ENCODE data around the gene FOXI2. TPM values are rescaled to one million over a fixed set of nuclear protein-coding genes. Genes with fewer than 3 reads are reported as not detected.

FOXI2 gene
- total RNA-seq, 1 donor from 2014 or later: 1.1 TPM

DNA sequence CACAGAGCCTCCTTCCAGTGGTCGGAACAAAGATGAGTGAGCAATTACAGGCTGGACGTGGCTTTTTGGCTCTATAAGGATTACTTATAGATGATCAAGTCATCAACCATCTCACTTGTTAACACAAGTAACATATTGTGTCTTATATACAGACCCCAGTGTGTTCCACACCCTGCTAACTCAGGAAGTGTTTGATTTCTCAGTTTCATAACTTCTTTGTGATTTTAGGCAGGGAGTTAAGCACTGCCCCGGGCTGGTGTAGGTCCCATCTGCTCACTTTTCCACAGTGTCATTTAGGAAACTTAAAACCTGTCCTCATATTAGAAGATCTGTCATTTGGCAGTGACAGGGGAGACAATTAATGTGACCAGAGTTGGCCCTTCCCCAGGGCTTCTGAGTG, 6.2 kb downstream of the FOXI2 start:
- no peak for DNase-seq (ENCODE audit: low spot score)

DNA sequence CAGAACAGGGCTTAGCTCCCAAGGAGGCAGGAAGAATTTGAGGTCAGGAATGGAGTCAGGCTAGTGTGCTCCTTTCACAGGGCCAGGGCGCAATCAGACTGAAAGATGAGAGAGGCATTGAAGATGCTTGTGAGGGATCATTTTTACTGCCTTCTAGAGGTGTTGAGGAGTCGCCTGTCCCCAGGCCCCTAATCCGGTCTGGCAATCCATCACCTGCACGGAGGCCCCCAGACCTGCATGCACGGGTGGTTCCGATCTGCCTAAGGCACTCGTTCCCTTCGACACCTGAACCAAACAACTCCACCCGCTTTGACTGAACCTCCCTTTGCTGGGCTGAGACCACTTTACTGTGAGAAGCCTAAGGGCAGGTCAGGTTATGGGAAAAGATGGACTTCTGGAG, 8.0 kb downstream of the FOXI2 start:
- DNase-seq (ENCODE audit: low spot score): no peak

DNA sequence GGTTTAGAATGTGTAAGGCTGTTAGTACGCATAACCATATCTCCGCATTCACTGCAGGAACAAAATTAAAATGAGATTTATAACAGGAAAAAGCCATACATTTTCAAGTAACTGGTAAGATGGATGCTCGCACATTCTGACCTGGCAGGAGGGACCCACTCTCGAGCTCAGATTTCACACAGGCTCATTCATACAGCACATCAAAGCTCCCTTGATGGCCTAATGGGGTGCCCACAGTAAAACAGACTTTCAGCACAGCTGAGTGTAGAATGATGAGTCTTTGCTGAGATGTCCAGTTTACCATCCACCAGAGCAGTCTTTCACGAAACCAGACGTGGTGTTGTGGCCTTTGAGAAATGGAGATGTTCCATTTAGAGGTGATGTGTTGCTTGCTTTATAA, 8.9 kb downstream of the FOXI2 start:
- DNase-seq (ENCODE audit: low spot score): no peak

DNA sequence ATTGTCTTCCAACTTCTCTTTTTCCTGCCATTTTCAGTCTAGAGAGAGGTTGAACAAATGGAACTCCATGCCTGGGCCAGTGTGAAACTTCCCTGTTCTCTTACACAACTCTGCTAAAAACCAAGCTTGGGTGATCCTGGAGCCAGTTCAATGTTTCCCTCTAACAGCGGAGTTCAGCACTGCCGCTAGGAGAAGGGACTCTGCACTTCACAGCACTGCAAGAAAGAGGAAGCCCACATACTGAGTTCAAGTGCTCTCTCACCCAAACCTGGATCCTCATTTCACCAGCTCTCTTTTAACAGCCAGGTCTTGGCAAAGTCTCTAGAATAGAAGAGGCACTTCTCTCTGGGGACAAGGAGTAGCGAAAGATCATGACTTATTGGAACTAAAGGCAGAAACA, 18.8 kb downstream of the FOXI2 start:
- no peak for DNase-seq (ENCODE audit: low spot score)

DNA sequence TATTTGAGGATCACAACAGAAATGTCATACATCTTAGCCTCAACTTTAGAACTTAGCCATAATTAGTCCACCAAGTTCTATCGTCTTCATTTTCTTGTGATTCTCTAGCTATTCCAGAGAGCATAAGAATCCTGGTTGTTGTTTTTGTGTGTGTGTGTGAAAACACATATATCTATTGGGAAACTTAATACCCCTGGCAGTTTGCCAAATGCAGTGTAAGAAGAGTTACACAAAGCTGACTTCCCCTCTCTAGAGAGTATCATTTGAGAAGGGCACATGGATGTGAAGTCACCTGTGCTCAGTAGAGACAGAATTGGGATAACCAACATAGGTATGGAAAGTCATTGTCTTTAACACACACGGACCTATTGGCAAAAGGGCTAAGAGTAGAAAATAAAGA, 19.3 kb downstream of the FOXI2 start:
- DNase-seq (ENCODE audit: low spot score): no peak

DNA sequence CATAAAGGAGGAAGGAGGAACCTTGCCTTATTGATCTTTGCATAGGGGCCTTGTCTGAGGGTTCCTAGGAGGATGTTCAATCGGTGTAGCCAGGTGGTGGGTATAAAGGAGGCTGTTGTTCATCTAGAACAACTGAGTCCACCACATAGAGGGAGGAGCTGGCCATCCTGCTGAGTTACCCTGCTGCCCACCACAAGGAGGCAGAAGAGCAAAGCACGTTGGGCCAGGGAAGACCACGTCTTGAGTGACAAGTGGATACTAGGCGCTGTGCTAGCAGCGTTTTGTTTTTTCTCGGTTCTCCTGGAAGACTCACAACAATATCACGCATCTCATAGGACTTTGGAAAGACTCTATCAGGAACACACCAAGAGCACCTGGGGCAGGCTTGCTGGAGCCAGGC, 20.0 kb downstream of the FOXI2 start:
- DNase-seq (ENCODE audit: low spot score): no peak

DNA sequence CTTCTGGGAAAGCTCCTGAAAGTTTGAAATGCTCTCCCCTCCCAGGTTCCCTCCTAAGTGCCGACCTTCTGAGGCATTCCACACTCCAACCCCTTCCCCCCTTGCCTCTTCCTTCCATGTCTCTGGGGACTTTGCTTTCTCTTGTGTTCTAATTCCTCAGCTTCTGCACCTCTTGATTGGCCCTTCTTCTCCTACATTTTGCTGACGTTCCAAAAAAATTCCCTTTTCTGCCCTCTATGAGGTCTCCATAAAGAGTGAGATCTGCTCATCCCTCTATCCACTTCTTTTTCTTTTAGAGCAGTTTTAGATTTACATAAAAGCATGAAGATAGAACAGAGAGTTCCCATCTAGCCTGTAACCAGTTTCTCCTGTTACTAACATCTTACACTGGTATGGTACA, 22.3 kb downstream of the FOXI2 start:
- DNase-seq (ENCODE audit: low spot score): no peak

DNA sequence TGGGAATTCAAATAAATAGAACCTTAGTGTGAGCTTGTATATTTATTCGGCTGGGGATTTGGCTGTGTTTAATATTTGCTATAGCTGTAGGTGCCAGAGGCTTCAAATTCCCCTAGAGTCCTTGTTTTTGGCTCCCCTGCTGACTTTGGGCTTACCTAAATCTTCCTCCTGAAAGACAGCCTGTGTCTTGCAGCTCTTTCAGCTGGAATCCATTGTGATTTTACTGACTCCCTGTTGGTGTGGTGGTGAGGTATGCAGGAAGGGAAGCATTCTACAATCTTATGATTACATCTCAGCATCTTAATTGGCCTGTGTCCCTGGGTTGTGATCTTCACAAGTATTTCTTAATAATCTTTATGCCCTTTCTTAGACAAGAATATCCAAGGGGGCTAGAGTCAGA, 25.9 kb downstream of the FOXI2 start:
- DNase-seq (ENCODE audit: low spot score): no peak

DNA sequence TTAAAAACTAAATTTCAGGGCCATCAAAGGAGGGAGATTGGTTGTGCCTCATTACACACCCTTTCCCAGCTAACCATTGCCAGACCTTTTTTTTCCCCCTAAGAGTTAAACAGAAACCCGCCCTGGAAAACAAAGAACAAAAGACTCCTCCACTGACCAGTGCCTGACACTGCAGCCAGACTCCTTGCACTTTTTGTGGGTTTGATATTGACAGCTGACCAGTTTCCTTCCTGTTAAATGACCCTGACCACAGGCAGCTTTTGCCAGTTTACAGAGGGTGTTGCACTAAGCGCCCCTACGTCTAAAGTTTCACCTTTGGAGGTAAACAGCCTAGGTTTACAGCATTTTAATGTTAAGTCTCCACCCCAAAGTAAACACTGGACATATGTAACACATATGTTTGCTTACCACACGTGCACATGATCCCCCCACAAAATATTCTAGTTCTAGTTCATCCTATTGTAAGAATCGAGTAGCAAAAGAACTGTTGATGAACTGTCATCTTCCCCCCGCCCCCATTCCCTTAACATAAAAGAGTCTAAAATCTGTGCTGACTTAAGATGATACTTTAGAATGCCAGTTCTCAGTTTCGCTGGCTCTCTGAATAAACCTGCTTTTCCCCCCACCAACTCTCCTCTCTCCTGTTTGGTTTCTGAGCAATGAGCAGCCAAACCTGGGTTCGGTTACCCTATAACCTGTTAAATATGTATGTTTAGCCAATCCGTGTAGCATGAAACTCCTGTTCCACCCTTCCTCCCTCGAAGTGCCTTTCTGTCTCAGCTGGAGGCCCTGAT, 38.0 kb downstream of the FOXI2 start:
- DNase-seq (ENCODE audit: low spot score): no peak

DNA sequence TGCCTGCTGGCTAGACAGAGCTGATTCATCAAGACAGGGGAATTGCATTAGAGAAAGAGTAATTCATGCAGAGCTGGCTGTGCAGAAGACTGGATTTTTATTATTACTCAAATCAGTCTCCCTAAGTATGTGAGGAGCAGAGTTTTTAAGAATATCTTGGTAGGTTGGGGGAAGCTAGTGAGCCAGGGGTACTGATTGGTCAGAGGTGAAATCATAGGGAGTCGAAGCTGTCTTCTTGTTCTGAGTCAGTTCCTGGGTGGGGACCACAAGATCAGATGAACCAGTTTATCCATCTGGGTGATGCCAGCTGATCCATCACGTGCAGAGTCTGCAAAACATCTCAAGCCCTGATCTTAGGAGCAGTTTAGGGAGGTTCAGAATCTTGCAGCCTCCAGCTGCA, 39.8 kb downstream of the FOXI2 start:
- no peak for DNase-seq (ENCODE audit: low spot score)

DNA sequence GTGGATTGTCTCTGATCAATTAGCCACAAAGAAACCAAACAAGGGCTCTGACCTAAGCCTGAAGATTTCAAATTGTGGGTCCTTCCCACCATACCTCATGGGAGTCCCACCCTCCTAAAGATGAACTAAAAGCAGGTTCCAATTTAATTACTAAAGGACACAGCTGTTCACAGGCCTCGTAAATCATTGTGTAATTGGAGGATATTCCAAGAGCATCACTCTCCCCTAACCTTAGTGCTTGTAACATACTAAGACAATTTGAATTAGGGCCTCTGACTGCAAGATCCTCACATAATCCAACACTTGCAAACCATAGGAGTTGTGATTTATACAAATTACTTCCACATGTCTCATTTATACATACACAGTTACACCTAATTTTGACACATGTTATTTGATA, 44.4 kb downstream of the FOXI2 start:
- DNase-seq (ENCODE audit: low spot score): no peak

DNA sequence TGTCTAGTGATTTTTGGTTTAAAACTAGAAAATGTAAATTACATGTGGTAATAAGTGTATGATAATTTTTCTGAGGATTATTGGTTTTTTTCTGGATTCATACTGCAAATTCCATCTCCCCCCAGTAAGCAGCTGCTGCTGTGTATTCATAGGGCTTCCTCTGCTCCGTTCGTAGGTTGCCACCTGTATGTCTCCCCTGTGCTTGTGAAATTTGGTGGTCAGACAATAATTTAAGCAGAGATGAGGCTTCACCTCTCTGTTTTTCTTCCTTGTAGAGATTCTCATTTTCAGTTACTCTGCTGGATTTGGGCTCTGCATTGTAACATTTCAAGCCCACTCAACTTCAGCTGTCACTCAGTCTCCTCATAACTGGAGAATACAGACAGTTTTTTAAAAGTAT, 50.9 kb downstream of the FOXI2 start:
- DNase-seq (ENCODE audit: low spot score): no peak

DNA sequence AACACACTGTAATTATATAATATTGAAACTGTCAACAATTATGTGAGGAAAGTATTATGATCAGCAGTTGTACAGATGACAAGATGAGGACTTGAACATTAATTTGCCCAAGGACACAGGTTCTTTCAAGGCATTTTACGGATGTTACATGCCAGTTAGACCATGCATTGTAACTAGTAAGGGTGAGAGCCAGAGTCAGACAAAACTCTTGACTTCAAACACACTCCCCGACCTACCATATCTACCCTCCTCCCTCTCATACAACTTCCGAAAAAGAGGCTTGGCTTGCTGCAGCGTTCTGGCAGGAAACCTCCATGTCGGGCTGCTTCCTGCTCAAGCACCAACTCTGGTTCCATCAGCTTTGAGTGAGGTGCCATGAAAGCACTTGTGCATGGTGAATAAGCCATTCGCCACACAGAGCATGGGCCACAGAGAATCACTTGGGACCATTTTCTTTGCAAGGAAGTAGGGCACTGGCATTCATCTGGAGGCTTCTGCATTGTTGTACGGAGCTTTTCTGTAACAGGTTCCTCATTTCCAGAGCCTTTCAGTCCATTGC, 53.2 kb downstream of the FOXI2 start:
- no peak for DNase-seq (ENCODE audit: low spot score)

Other genes starting within 250 kb of the FOXI2 start
- not detected for gene NPS, start 187.9 kb upstream of the FOXI2 start, total RNA-seq
- not detected for gene CLRN3, start 155.8 kb downstream of the FOXI2 start, total RNA-seq
- 33.0 TPM for gene PTPRE, start 169.9 kb downstream of the FOXI2 start, total RNA-seq